K562 (cell line): ENCODE results near the gene SMG6. TPM values are rescaled to one million over a fixed set of nuclear protein-coding genes. Genes with fewer than 3 reads are reported as not detected.

ENCODE experiments used
- ATAC-seq: fragments of 200-7000 bp; cut with Tn5 transposase; 3 replicates; pipeline ENCODE4 v1.9.1; 2020; ENCODE audit warnings: moderate library complexity
- BruUV-seq: library from RNA; stranded (reverse); fragments of 400-500 nt; replicated peaks from 2 replicates; lab custom pipeline; 2021; lab: Mats Ljungman, UMichigan
- CTCF ChIA-PET: fragments of 300-600 bp; formaldehyde crosslinking; extraction: SDS; loops from one replicate; lab custom pipeline; 2021; ENCODE audit warnings: low intra/inter-chr PET ratio; lab: Yijun Ruan, JAX
- POLR2A ChIA-PET: fragments of 300-600, 350-650 bp; sonication (Branson Sonifier 250); formaldehyde crosslinking; extraction: SDS; loops from one replicate; lab custom pipeline; 2021; ENCODE audit warnings: antibody characterized with exemption, inconsistent platforms; lab: Yijun Ruan, JAX
- DNase-seq, 4 experiments: peaks; one replicate each; pipeline versions ENCODE4 v3.0.0 to v3.0.0-alpha.2; 2011 to 2018; ENCODE audit warnings: low spot score in 3 of 4, mixed read lengths in 3 of 4; ENCODE audit errors: extremely low read depth in 1 of 4
- FAIRE-seq: peaks from 2 replicates; lab custom pipeline; 2011; peaks lifted over from hg19 to GRCh38; lab: Jason Lieb, UNC
- H2AFZ ChIP-seq: 2 replicates; pipeline ENCODE4 v1.6.0; 2011; ENCODE audit warnings: low read depth, low read length, control low read depth, inconsistent platforms
- H3K27ac ChIP-seq: fragments of 200-600 bp; 3 replicates; pipeline ENCODE4 v1.8.0; 2011; ENCODE audit warnings: low read depth, mild to moderate bottlenecking, control low read depth, inconsistent platforms, low read length, moderate library complexity, mixed read lengths; ENCODE audit errors: extremely low read depth
- H3K27me3 ChIP-seq, 2 experiments: fragments of 300-600 bp in 1 of 2; 2 replicates in 1 of 2; 3 replicates in 1 of 2; pipeline versions ENCODE4 v1.6.0 to v1.8.0; 2011; ENCODE audit warnings: inconsistent platforms in 2 of 2, low read length in 2 of 2, mild to moderate bottlenecking in 1 of 2, mixed read lengths in 1 of 2, moderate library complexity in 1 of 2; ENCODE audit not compliant: control insufficient read depth in 2 of 2, insufficient read depth in 2 of 2
- H3K36me3 ChIP-seq: fragments of 300-600 bp; 3 replicates; pipeline ENCODE4 v1.8.0; 2011; ENCODE audit warnings: mild to moderate bottlenecking, low read length, inconsistent platforms; ENCODE audit not compliant: control insufficient read depth, insufficient read depth
- H3K4me1 ChIP-seq, 2 experiments: fragments of 200-600 bp in 1 of 2; replicated peaks in 1 of 2; 2 replicates in 1 of 2; 3 replicates in 1 of 2; pipeline versions ENCODE4 v1.5.1 to v1.8.0; 2011; ENCODE audit warnings: inconsistent platforms in 2 of 2, low read length in 2 of 2, mild to moderate bottlenecking in 1 of 2, mixed read lengths in 1 of 2, moderate library complexity in 1 of 2; ENCODE audit not compliant: control insufficient read depth in 2 of 2, insufficient read depth in 2 of 2
- H3K4me2 ChIP-seq: 2 replicates; pipeline ENCODE4 v1.6.1; 2011; ENCODE audit warnings: low read length, control low read depth, inconsistent platforms, mixed read lengths; ENCODE audit not compliant: insufficient read depth
- H3K4me3 ChIP-seq: fragments of 200-600 bp; sonication (generic), shearing (Covaris generic); 2 replicates; pipeline ENCODE4 v1.5.1; 2016; ENCODE audit warnings: control low read depth, inconsistent platforms
- H3K79me2 ChIP-seq: fragments of 200-600 bp; 3 replicates; pipeline ENCODE4 v1.8.0; 2011; ENCODE audit warnings: low read length, inconsistent platforms; ENCODE audit not compliant: control insufficient read depth, insufficient read depth
- H3K9ac ChIP-seq, 2 experiments: 2 replicates each; pipeline versions ENCODE4 v1.6.0 to v1.6.1; 2011; ENCODE audit warnings: low read depth in 2 of 2, low read length in 2 of 2, control low read depth in 1 of 2, inconsistent platforms in 1 of 2, mild to moderate bottlenecking in 1 of 2, mixed read lengths in 1 of 2; ENCODE audit not compliant: insufficient read depth in 1 of 2
- H3K9me1 ChIP-seq: one replicate; pipeline ENCODE4 v1.6.0; 2011; ENCODE audit warnings: inconsistent platforms, mild to moderate bottlenecking, low read length, moderate library complexity; ENCODE audit not compliant: control insufficient read depth, insufficient read depth
- H3K9me3 ChIP-seq: replicated peaks from 2 replicates; pipeline ENCODE4 v1.5.1; 2011; ENCODE audit warnings: low read depth, low read length, inconsistent platforms; ENCODE audit not compliant: control insufficient read depth, insufficient read depth
- H4K20me1 ChIP-seq: replicated peaks from 2 replicates; pipeline ENCODE4 v1.6.1; 2011; ENCODE audit warnings: low read length, inconsistent platforms, mixed read lengths; ENCODE audit not compliant: control insufficient read depth, insufficient read depth
- CCNT2 ChIP-seq: IDR thresholded peaks from 2 replicates; pipeline ENCODE4 v1.6.1; 2011; ENCODE audit warnings: borderline replicate concordance, low read depth, mild to moderate bottlenecking, moderate library complexity, mixed read lengths, low read length; ENCODE audit not compliant: insufficient read length; ENCODE audit errors: extremely low read depth
- CHCHD3 ChIP-seq: fragments of 250-450 bp; sonication (Bioruptor Pico); IDR thresholded peaks from 2 replicates; pipeline ENCODE4 v2.1.2; 2022; ENCODE audit warnings: mild to moderate bottlenecking
- CTBP1 ChIP-seq: fragments of 450-650 bp; IDR thresholded peaks from 2 replicates; pipeline ENCODE4 v1.6.1; 2016; ENCODE audit warnings: borderline replicate concordance
- GABPB1 ChIP-seq: sonication (generic); formaldehyde crosslinking; IDR thresholded peaks from 2 replicates; pipeline ENCODE4 v1.8.0; 2022; ENCODE audit warnings: mild to moderate bottlenecking, missing genetic modification reagents
- GATA2 ChIP-seq: sonication (generic); formaldehyde crosslinking; IDR thresholded peaks from 2 replicates; pipeline ENCODE4 v1.4.0; 2020; ENCODE audit warnings: mild to moderate bottlenecking, missing genetic modification reagents
- NCOA1 ChIP-seq: fragments of 450-650 bp; IDR thresholded peaks from 2 replicates; pipeline ENCODE4 v1.6.1; 2016; ENCODE audit warnings: low read depth
- RAD21 ChIP-seq, 2 experiments: fragments of 250-450 bp in 1 of 2; fragments of 450-650 bp in 1 of 2; sonication (Bioruptor Pico) in 1 of 2; formaldehyde crosslinking in 1 of 2; IDR thresholded peaks in 1 of 2; conservative IDR thresholded peaks in 1 of 2; 2 replicates each; pipeline versions ENCODE4 v1.4.0 to v1.8.0; 2020 to 2022; ENCODE audit warnings: mild to moderate bottlenecking in 2 of 2, moderate library complexity in 1 of 2
- RAD51 ChIP-seq: fragments of 450-650 bp; IDR thresholded peaks from 2 replicates; pipeline ENCODE4 v1.7.1; 2016; ENCODE audit warnings: low read depth, mild to moderate bottlenecking, borderline replicate concordance
- SMARCB1 ChIP-seq: IDR thresholded peaks from 2 replicates; pipeline ENCODE4 v1.6.1; 2011; ENCODE audit warnings: improper control_type of control experiment, low read depth; ENCODE audit not compliant: insufficient read length
- SRSF1 ChIP-seq: fragments of 200-400 bp; formaldehyde crosslinking; IDR thresholded peaks from 2 replicates; pipeline ENCODE4 v1.6.1; 2017; ENCODE audit warnings: mild to moderate bottlenecking, low read depth, low read length, moderate library complexity
- TBP ChIP-seq: optimal IDR thresholded peaks from 2 replicates; pipeline ENCODE3; 2011; ENCODE audit warnings: low read depth, low read length, improper control_type of control experiment
- ZNF165 ChIP-seq: fragments of 250-450 bp; sonication (Bioruptor Pico); IDR thresholded peaks from 2 replicates; pipeline ENCODE4 v1.4.0; 2020; ENCODE audit warnings: borderline replicate concordance
- ZNF316 ChIP-seq: fragments of 450-650 bp; IDR thresholded peaks from 2 replicates; pipeline ENCODE4 v1.6.1; 2016
- ZNF644 ChIP-seq: fragments of 200-800 bp; sonication (Bioruptor generic); IDR thresholded peaks from 2 replicates; pipeline ENCODE4 v1.6.1; 2016; ENCODE audit warnings: low read depth, missing genetic modification characterization, missing compliant biosample characterization
- ZNF717 ChIP-seq: fragments of 250-450 bp; sonication (Bioruptor Pico); IDR thresholded peaks from 2 replicates; pipeline ENCODE4 v1.5.0; 2021
- WGBS: fragments of 100-300 bp; shearing (Covaris generic); methylation state at CpG from one replicate; pipeline ENCODE4 v1.1.6; 2016; ENCODE audit warnings: low coverage, mixed read lengths; ENCODE audit not compliant: insufficient coverage; ENCODE audit errors: missing lambda C conversion rate; 5-methylcytosine and 5-hydroxymethylcytosine counted together
- in situ Hi-C: fragments of 300-500 bp; cut with MboI; formaldehyde crosslinking; loops from 4 replicates; pipeline ENCODE4 v1.15.0; 2018; ENCODE audit warnings: inconsistent platforms, mixed read lengths
- intact Hi-C: fragments of 100-400 bp; cut with micrococcal nuclease; formaldehyde crosslinking; loops from 2 replicates; pipeline ENCODE4 v1.14.2; 2022
- polyA plus RNA-seq, 8 experiments: library from polyadenylated mRNA; depleted of rRNA in 4 of 8; stranded (reverse) in 5 of 8; unstranded in 3 of 8; fragments of >200 nt; fragmentation: Nextera tagmentation in 2 of 8; fragmentation: Illumina TruSeq in 1 of 8; extraction: Ambion mirVana in 2 of 8; extraction: Trizol in 1 of 8; gene quantifications; 2 replicates each; pipeline versions ENCODE4 v1.2.1 to v1.2.3, GENCODE V29; 2011 to 2014; ENCODE audit warnings: inconsistent platforms in 1 of 8, missing spikeins in 1 of 8
- total RNA-seq, 7 experiments: library from RNA; depleted of rRNA in 6 of 7; stranded (reverse); fragments of >200 nt in 6 of 7; fragmentation: Illumina TruSeq in 2 of 7; extraction: Trizol in 2 of 7; gene quantifications; 2 replicates each; pipeline versions ENCODE4 v1.2.1 to v1.2.3, GENCODE V29; 2011 to 2021; ENCODE audit warnings: low replicate concordance in 1 of 7
- TF ChIP-seq, protein P1 (sequence below): fragments of 450-650 bp; formaldehyde crosslinking; conservative IDR thresholded peaks from 2 replicates; pipeline ENCODE4 v1.4.0; 2022; ENCODE audit warnings: mild to moderate bottlenecking, missing genetic modification characterization

Gene SMG6
- total and polyA plus RNA-seq, 9 of the 15 experiments (the other 6 are each of a cell fraction or from before 2014, with no cell fraction given): 0.44 to 13.9 (median 6.0) TPM

- TF ChIP-seq CTBP1: 0 out of 2 replicates have a peak, but pooled peaks have one; percentile 12
Observed at GRCh38 chr17:2049333-2050299, 254.0 kb downstream of the SMG6 start (continued).

GRCh38 chr17:2048805-2049204 lies 254.8 kb downstream of the SMG6 start:
- no TSS peak for BruUV-seq
- 11% methylated on average over 9 of the region's 9 CpGs for WGBS
- H3K27me3 ChIP-seq: no peaks in the 10 kb centered on the region
- POLR2A ChIA-PET: interaction anchor here (0.7 kb wide), 1 partner anchor 143 kb away, joined by 3 read pairs; no protein-coding TSS in a partner anchor
- peak overlapping the region in 1 of 2 experiments; percentile 89; a peak in 1 of 4 replicates for H3K9ac ChIP-seq
- in situ Hi-C loops: no loop called here
- no peaks in the 10 kb centered on the region for H3K9me1 ChIP-seq
- no peak for TF ChIP-seq RAD21 (CRISPR knock-in tag; conservative IDR thresholded peaks at IDR 0.05 in 1 of 2, IDR thresholded peaks at IDR 0.05 in 1 of 2)
- no peak for TF ChIP-seq ZNF316
- no peak for TF ChIP-seq ZNF717
- no peak for TF ChIP-seq TBP
- no peak for TF ChIP-seq SMARCB1
- TF ChIP-seq GATA2 (CRISPR knock-in tag): no peak
- TF ChIP-seq ZNF644 (tag): no peak
- no peak for TF ChIP-seq SRSF1
- TF ChIP-seq, protein P1, sequence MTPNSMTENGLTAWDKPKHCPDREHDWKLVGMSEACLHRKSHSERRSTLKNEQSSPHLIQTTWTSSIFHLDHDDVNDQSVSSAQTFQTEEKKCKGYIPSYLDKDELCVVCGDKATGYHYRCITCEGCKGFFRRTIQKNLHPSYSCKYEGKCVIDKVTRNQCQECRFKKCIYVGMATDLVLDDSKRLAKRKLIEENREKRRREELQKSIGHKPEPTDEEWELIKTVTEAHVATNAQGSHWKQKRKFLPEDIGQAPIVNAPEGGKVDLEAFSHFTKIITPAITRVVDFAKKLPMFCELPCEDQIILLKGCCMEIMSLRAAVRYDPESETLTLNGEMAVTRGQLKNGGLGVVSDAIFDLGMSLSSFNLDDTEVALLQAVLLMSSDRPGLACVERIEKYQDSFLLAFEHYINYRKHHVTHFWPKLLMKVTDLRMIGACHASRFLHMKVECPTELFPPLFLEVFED (CRISPR knock-in tag): no peak
- no peak for TF ChIP-seq GABPB1
- no peak for TF ChIP-seq CCNT2
- TF ChIP-seq RAD51: no peak
- no peak for TF ChIP-seq NCOA1
- TF ChIP-seq CHCHD3: no peak
- no peak for TF ChIP-seq ZNF165 (CRISPR knock-in tag)
- TF ChIP-seq, all 486 proteins: peak for 0
- peaks cover 3% of the 10 kb centered on the region; the same call in 1 of the 3 replicates for H3K36me3 ChIP-seq
- H3K79me2 ChIP-seq: no peaks in the 10 kb centered on the region
- H4K20me1 ChIP-seq: no peaks in the 10 kb centered on the region
- ATAC-seq: no peak
- H3K4me3 ChIP-seq: peak overlapping the region; percentile 59
- no peaks in the 10 kb centered on the region for H3K9me3 ChIP-seq
- CTCF ChIA-PET: no interaction called here
- intact Hi-C loops: loop anchor here (5.0 kb wide), 1 partner anchor 142 kb away; no protein-coding TSS in a partner anchor
- H3K4me2 ChIP-seq: no peak overlapping the region
- H3K4me1 ChIP-seq: peaks cover 8 to 27% of the 10 kb centered on the region in 2 experiments; a peak in 4 of 5 replicates
- no peak overlapping the region for H2AFZ ChIP-seq
- peak in 1 of 4 experiments; percentile 22 for DNase-seq
- H3K27ac ChIP-seq: no peak overlapping the region
- no peak for FAIRE-seq
